ENCODE measurements around the gene CRISPLD2.
"Not testable (repeated sequence)": the region's sequence is repeated elsewhere in the genome, so short reads cannot be mapped to it uniquely, and the experiment has no call there.

CRISPLD2 gene

GRCh38 chr16:84932681-84933080 is 112.9 kb downstream of the CRISPLD2 start:
- no peak for DNase-seq (ENCODE audit: low read depth)
- H3K4me3 ChIP-seq (ENCODE audit: low read length), result no peak overlapping the region
- no peak for TF ChIP-seq CTCF (IDR thresholded peaks at IDR 0.05; ENCODE audit: insufficient read depth, low read depth, low read length, missing control alignments)

- H3K4me3 ChIP-seq (ENCODE audit: low read length), result no peak overlapping the region
- DNase-seq (ENCODE audit: low read depth), result no peak
- no peak for TF ChIP-seq CTCF (IDR thresholded peaks at IDR 0.05; ENCODE audit: insufficient read depth, low read depth, low read length, missing control alignments)
Measured at GRCh38 chr16:84933774-84934631, 114.2 kb downstream of the CRISPLD2 start.

GRCh38 chr16:84937196-84938005 is 117.6 kb downstream of the CRISPLD2 start:
- no peak overlapping the region for H3K4me3 ChIP-seq (ENCODE audit: low read length)
- DNase-seq (ENCODE audit: low read depth), result peak; percentile 51
- no peak for TF ChIP-seq CTCF (IDR thresholded peaks at IDR 0.05; ENCODE audit: insufficient read depth, low read depth, low read length, missing control alignments)

GRCh38 chr16:84938616-84939015 is 118.8 kb downstream of the CRISPLD2 start:
- DNase-seq (ENCODE audit: low read depth); H3K4me3 ChIP-seq (ENCODE audit: low read length): not testable (repeated sequence)

GRCh38 chr16:84940670-84941551 is 121.1 kb downstream of the CRISPLD2 start:
- DNase-seq (ENCODE audit: low read depth), result no peak
- no peak overlapping the region for H3K4me3 ChIP-seq (ENCODE audit: low read length)
- no peak for TF ChIP-seq CTCF (IDR thresholded peaks at IDR 0.05; ENCODE audit: insufficient read depth, low read depth, low read length, missing control alignments)

- no peak for TF ChIP-seq CTCF (IDR thresholded peaks at IDR 0.05; ENCODE audit: insufficient read depth, low read depth, low read length, missing control alignments)
- DNase-seq (ENCODE audit: low read depth), result peak; percentile 70
- H3K4me3 ChIP-seq (ENCODE audit: low read length), result no peak overlapping the region
Measured at GRCh38 chr16:84941921-84942320, 122.1 kb downstream of the CRISPLD2 start.

- TF ChIP-seq CTCF (IDR thresholded peaks at IDR 0.05; ENCODE audit: insufficient read depth, low read depth, low read length, missing control alignments), result no peak
- no peak overlapping the region for H3K4me3 ChIP-seq (ENCODE audit: low read length)
- no peak for DNase-seq (ENCODE audit: low read depth)
Measured at GRCh38 chr16:84942786-84943185, 123.0 kb downstream of the CRISPLD2 start.

All from epithelial cell of esophagus (primary cell).